ENCODE measurements around the gene CCL15. TPM values are rescaled to one million over a fixed set of nuclear protein-coding genes. Genes with fewer than 3 reads are reported as not detected.

CCL15 gene
- total RNA-seq, 1 donor from 2014 or later = not detected

GRCh38 chr17:35949401-35949800 lies 52.0 kb downstream of the CCL15 start:
- no peak for DNase-seq (ENCODE audit: extremely low read depth, low read depth, low spot score)

GRCh38 chr17:35948092-35948491 lies 53.3 kb downstream of the CCL15 start:
- no peak for DNase-seq (ENCODE audit: extremely low read depth, low read depth, low spot score)

Other genes with a start within 250 kb of the CCL15 start
- gene GAS2L2, start 248.3 kb downstream of the CCL15 start, total RNA-seq = not detected in 2 replicates
- not detected in 2 replicates for gene C17orf50, start 240.7 kb downstream of the CCL15 start, total RNA-seq
- gene MMP28, start 205.9 kb downstream of the CCL15 start, total RNA-seq = 0.29 and 3.4 TPM in 2 replicates
- gene TAF15, start 192.1 kb downstream of the CCL15 start, total RNA-seq = 52.4 and 73.9 TPM in 2 replicates
- gene HEATR9, start 132.7 kb downstream of the CCL15 start, total RNA-seq = not detected in 2 replicates
- 1.6 and 1.8 TPM in 2 replicates for gene CCL5, start 121.2 kb downstream of the CCL15 start, total RNA-seq
- gene RDM1, start 70.8 kb downstream of the CCL15 start, total RNA-seq = 0.47 TPM in 1 of 2 replicates, not detected in the other
- gene LYZL6, start 57.8 kb downstream of the CCL15 start, total RNA-seq = not detected in 2 replicates
- gene CCL16, start 20.1 kb downstream of the CCL15 start, total RNA-seq = not detected in 2 replicates
- gene CCL14, start 14.8 kb downstream of the CCL15 start, total RNA-seq = 5.6 and 11.2 TPM in 2 replicates
- gene CCL23, start 16.4 kb upstream of the CCL15 start, total RNA-seq = not detected in 2 replicates
- gene CCL18, start 62.7 kb upstream of the CCL15 start, total RNA-seq = not detected in 2 replicates
- gene CCL3, start 88.6 kb upstream of the CCL15 start, total RNA-seq = not detected in 2 replicates
- gene CCL4, start 102.3 kb upstream of the CCL15 start, total RNA-seq = not detected in 2 replicates
- 0.39 and 1.3 TPM in 2 replicates for gene TBC1D3B, start 175.1 kb upstream of the CCL15 start, total RNA-seq
- gene CCL3L1, start 195.2 kb upstream of the CCL15 start, total RNA-seq = not detected in 2 replicates
- not detected in 2 replicates for gene CCL4L2, start 209.5 kb upstream of the CCL15 start, total RNA-seq